HepG2 (cell line): ENCODE measurements around the gene ABHD3. TPM values are rescaled to one million over a fixed set of nuclear protein-coding genes. Genes with fewer than 3 reads are reported as not detected.

Experiments used
- CENPT ChIP-seq: sonication (generic); formaldehyde crosslinking; IDR thresholded peaks from 2 replicates; pipeline ENCODE4 v1.8.0; 2022; ENCODE audit warnings: low read depth, mild to moderate bottlenecking, moderate library complexity, missing genetic modification reagents
- HDAC2 ChIP-seq: sonication (generic); formaldehyde crosslinking; IDR thresholded peaks from 2 replicates; pipeline ENCODE4 v1.4.0; 2020; ENCODE audit warnings: missing genetic modification reagents
- MTF1 ChIP-seq: sonication (generic); formaldehyde crosslinking; IDR thresholded peaks from 2 replicates; pipeline ENCODE4 v1.5.0; 2020; ENCODE audit warnings: missing genetic modification reagents
- NR2F2 ChIP-seq: IDR thresholded peaks from 2 replicates; pipeline ENCODE4 v1.6.1; 2012; ENCODE audit warnings: low read depth, inconsistent platforms, borderline replicate concordance
- RXRB ChIP-seq: IDR thresholded peaks from 2 replicates; pipeline ENCODE4 v1.6.1; 2016; ENCODE audit warnings: borderline replicate concordance, missing genetic modification reagents, missing compliant biosample characterization
- TBL1XR1 ChIP-seq: fragments of 150-350 bp; IDR thresholded peaks from 2 replicates; pipeline ENCODE4 v1.6.1; 2014; ENCODE audit warnings: borderline replicate concordance, low read length; ENCODE audit not compliant: partially characterized antibody
- TCF12 ChIP-seq, 2 experiments: fragments of 450-650 bp in 1 of 2; sonication (generic) in 1 of 2; formaldehyde crosslinking in 1 of 2; IDR thresholded peaks; 2 replicates each; pipeline versions ENCODE4 v1.6.1 to v1.8.0; 2017 to 2022; ENCODE audit warnings: antibody characterized with exemption in 1 of 2, mild to moderate bottlenecking in 1 of 2, missing genetic modification reagents in 1 of 2, moderate library complexity in 1 of 2
- THAP9 ChIP-seq: sonication (generic); formaldehyde crosslinking; IDR thresholded peaks from 2 replicates; pipeline ENCODE4; 2020; ENCODE audit warnings: missing genetic modification reagents, mild to moderate bottlenecking, borderline replicate concordance
- ZNF281 ChIP-seq: sonication (generic); formaldehyde crosslinking; IDR thresholded peaks from 2 replicates; pipeline ENCODE4 v1.4.0; 2020; ENCODE audit warnings: missing genetic modification reagents, borderline replicate concordance
- ZNF343 ChIP-seq: sonication (generic); formaldehyde crosslinking; IDR thresholded peaks from 2 replicates; pipeline ENCODE4 v1.4.0; 2020; ENCODE audit warnings: mild to moderate bottlenecking, missing genetic modification reagents
- ZNF644 ChIP-seq: IDR thresholded peaks from 2 replicates; pipeline ENCODE4 v1.6.1; 2016; ENCODE audit warnings: low read depth
- ZSCAN21 ChIP-seq: sonication (generic); formaldehyde crosslinking; IDR thresholded peaks from 2 replicates; pipeline ENCODE4 v1.8.0; 2022; ENCODE audit warnings: mild to moderate bottlenecking, missing genetic modification reagents, moderate library complexity, borderline replicate concordance
- polyA plus RNA-seq, 8 experiments: library from polyadenylated mRNA; depleted of rRNA in 3 of 8; stranded (reverse) in 7 of 8; unstranded in 1 of 8; fragments of >200 nt; fragmentation: Illumina TruSeq in 4 of 8; extraction: Trizol in 4 of 8; gene quantifications; 2 replicates each; pipeline versions ENCODE4 v1.2.1 to v1.2.3, GENCODE V29; 2011 to 2016; ENCODE audit warnings: low read depth in 4 of 8, missing spikeins in 1 of 8, mixed read lengths in 1 of 8; ENCODE audit not compliant: insufficient read depth in 1 of 8
- total RNA-seq, 5 experiments: library from RNA; depleted of rRNA; stranded (reverse); fragments of >200 nt; fragmentation: Illumina TruSeq; extraction: Trizol; gene quantifications; 2 replicates each; pipeline ENCODE4 v1.2.3, GENCODE V29; 2016; ENCODE audit warnings: low read depth in 1 of 5
- TF ChIP-seq, protein P1 (sequence below): IDR thresholded peaks from 2 replicates; pipeline ENCODE4 v1.6.1; 2018; ENCODE audit warnings: missing genetic modification reagents
- TF ChIP-seq, protein P2 (sequence below): IDR thresholded peaks from 2 replicates; pipeline ENCODE4 v1.6.1; 2016; ENCODE audit warnings: missing biosample characterization, missing genetic modification reagents, low read depth
- TF ChIP-seq, protein P3 (sequence below): sonication (generic); formaldehyde crosslinking; IDR thresholded peaks from 2 replicates; pipeline ENCODE4 v1.5.1; 2020; ENCODE audit warnings: mild to moderate bottlenecking, missing genetic modification reagents, moderate library complexity

ABHD3 gene
- total and polyA plus RNA-seq, 2 of the 13 experiments (the other 11 are each of a cell fraction or from before 2014, with no cell fraction given) = 32.1 to 40.2 TPM

DNA sequence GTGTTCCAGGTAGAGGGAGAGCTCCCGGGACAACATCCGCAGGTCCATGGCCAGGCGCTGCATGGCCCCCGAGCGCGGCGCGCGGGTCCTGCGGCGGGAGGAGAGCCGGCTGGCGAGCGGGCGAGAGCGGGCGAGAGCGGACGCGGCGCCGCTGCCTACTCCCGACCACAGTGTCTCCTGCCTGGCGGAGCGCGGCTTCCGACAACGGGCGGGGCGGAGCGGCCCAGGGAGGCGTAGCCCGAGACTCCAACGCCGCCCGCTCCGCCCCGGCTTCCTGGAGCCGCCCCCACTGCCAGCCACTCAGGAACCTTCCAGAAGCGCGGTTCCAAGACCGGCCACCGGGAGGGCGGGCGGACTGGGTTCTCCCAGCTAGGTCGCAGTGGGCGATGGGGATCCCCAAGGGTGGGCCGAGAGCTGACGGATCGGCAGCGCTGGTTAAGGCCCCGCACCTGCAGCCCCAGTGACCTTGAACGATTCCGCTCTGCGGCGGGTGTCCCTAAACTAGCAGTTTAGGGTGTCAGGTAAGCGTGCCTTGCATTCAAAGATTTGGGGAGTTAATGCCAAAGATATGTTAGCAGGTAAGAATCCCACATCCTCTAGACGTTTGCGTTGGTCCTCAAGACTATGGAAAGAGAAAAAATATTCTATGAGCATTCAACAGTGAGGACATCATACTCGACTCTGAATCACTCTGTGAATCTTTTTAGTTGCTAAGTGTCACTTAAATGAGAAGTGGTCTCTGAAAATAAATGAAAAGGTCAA is at the start of gene ABHD3 (continued):
- TF ChIP-seq NR2F2 (no peak), ZSCAN21 (CRISPR knock-in tag) (peak; percentile 90), THAP9 (CRISPR knock-in tag) (peak; percentile 24; the same call in 1 of the 2 replicates), TCF12 (IDR thresholded peaks at IDR 0.05) (no peak), TCF12 (CRISPR knock-in tag; IDR thresholded peaks at IDR 0.05) (no peak), CENPT (CRISPR knock-in tag) (0 out of 2 replicates have a peak, but pooled peaks have one; percentile 30), HDAC2 (CRISPR knock-in tag) (no peak), ZNF343 (CRISPR knock-in tag) (peak; percentile 76), MTF1 (no peak), ZNF281 (CRISPR knock-in tag) (0 out of 2 replicates have a peak, but pooled peaks have one; percentile 8), RXRB (CRISPR knock-in tag) (peak; percentile 38; the same call in 1 of the 2 replicates), ZNF644 (peak; percentile 11; the same call in 1 of the 2 replicates), TBL1XR1 (no peak)
- TF ChIP-seq, protein P1, sequence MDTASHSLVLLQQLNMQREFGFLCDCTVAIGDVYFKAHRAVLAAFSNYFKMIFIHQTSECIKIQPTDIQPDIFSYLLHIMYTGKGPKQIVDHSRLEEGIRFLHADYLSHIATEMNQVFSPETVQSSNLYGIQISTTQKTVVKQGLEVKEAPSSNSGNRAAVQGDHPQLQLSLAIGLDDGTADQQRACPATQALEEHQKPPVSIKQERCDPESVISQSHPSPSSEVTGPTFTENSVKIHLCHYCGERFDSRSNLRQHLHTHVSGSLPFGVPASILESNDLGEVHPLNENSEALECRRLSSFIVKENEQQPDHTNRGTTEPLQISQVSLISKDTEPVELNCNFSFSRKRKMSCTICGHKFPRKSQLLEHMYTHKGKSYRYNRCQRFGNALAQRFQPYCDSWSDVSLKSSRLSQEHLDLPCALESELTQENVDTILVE (CRISPR knock-in tag) = no peak; the same call in 1 of the 2 replicates
- TF ChIP-seq, protein P2, sequence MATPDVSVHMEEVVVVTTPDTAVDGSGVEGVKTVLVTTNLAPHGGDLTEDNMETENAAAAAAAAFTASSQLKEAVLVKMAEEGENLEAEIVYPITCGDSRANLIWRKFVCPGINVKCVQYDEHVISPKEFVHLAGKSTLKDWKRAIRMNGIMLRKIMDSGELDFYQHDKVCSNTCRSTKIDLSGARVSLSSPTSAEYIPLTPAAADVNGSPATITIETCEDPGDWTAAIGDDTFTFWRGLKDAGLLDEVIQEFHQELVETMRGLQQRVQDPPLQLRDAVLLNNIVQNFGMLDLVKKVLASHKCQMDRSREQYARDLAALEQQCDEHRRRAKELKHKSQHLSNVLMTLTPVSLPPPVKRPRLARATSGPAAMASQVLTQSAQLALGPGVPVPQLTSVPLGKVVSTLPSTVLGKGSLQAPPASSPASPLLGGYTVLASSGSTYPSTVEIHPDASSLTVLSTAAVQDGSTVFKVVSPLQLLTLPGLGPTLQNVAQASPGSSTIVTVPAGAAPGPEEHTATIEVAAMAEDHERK (CRISPR knock-in tag) = no peak
- TF ChIP-seq, protein P3, sequence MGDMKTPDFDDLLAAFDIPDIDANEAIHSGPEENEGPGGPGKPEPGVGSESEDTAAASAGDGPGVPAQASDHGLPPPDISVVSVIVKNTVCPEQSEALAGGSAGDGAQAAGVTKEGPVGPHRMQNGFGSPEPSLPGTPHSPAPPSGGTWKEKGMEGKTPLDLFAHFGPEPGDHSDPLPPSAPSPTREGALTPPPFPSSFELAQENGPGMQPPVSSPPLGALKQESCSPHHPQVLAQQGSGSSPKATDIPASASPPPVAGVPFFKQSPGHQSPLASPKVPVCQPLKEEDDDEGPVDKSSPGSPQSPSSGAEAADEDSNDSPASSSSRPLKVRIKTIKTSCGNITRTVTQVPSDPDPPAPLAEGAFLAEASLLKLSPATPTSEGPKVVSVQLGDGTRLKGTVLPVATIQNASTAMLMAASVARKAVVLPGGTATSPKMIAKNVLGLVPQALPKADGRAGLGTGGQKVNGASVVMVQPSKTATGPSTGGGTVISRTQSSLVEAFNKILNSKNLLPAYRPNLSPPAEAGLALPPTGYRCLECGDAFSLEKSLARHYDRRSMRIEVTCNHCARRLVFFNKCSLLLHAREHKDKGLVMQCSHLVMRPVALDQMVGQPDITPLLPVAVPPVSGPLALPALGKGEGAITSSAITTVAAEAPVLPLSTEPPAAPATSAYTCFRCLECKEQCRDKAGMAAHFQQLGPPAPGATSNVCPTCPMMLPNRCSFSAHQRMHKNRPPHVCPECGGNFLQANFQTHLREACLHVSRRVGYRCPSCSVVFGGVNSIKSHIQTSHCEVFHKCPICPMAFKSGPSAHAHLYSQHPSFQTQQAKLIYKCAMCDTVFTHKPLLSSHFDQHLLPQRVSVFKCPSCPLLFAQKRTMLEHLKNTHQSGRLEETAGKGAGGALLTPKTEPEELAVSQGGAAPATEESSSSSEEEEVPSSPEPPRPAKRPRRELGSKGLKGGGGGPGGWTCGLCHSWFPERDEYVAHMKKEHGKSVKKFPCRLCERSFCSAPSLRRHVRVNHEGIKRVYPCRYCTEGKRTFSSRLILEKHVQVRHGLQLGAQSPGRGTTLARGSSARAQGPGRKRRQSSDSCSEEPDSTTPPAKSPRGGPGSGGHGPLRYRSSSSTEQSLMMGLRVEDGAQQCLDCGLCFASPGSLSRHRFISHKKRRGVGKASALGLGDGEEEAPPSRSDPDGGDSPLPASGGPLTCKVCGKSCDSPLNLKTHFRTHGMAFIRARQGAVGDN (CRISPR knock-in tag) = peak; percentile 97
